HepG2 (cell line): ENCODE measurements around the gene SYTL3. TPM values are rescaled to one million over a fixed set of nuclear protein-coding genes. Genes with fewer than 3 reads are reported as not detected.

Experiments
- ATAC-seq: fragments of 200-7000 bp; cut with Tn5 transposase; 3 replicates; pipeline ENCODE4 v1.9.1; 2020; ENCODE audit warnings: mild to moderate bottlenecking, moderate library complexity
- BruUV-seq: library from RNA; stranded (reverse); fragments of 400-500 nt; replicated peaks from 2 replicates; lab custom pipeline; 2021; lab: Mats Ljungman, UMichigan
- CTCF ChIA-PET: fragments of 300-600 bp; formaldehyde crosslinking; extraction: SDS; loops from one replicate; lab custom pipeline; 2021; ENCODE audit warnings: low total read pairs, inconsistent platforms, low intra/inter-chr PET ratio; lab: Yijun Ruan, JAX
- POLR2A ChIA-PET: fragments of 350-600 bp; sonication (Branson Sonifier 250); formaldehyde crosslinking; loops from one replicate; lab custom pipeline; 2020; ENCODE audit warnings: antibody characterized with exemption, inconsistent platforms; lab: Yijun Ruan, JAX
- DNase-seq: peaks from one replicate; pipeline ENCODE4 v3.0.0-alpha.2; 2015; ENCODE audit warnings: low spot score
- FAIRE-seq: peaks from 3 replicates; lab custom pipeline; 2011; peaks lifted over from hg19 to GRCh38; lab: Jason Lieb, UNC
- H2AFZ ChIP-seq: one replicate; pipeline ENCODE4 v1.6.1; 2011; ENCODE audit warnings: low read length, inconsistent platforms
- H3K27ac ChIP-seq: fragments of 300-600 bp; 3 replicates; pipeline ENCODE4 v1.8.0; 2011; ENCODE audit warnings: mixed run types, mild to moderate bottlenecking, mixed read lengths, low read length, inconsistent platforms; ENCODE audit not compliant: insufficient read depth; ENCODE audit errors: extremely low read length
- H3K27me3 ChIP-seq, 2 experiments: fragments of 200-600 bp in 1 of 2; 2 replicates in 1 of 2; 3 replicates in 1 of 2; pipeline versions ENCODE4 v1.6.0 to v1.8.0; 2011; ENCODE audit warnings: low read length in 2 of 2, mild to moderate bottlenecking in 2 of 2, moderate library complexity in 2 of 2, inconsistent platforms in 1 of 2; ENCODE audit not compliant: insufficient read depth in 2 of 2, control insufficient read depth in 1 of 2
- H3K36me3 ChIP-seq, 2 experiments: fragments of 200-600 bp in 1 of 2; replicated peaks in 1 of 2; 2 replicates in 1 of 2; 3 replicates in 1 of 2; pipeline versions ENCODE4 v1.5.1 to v1.8.0; 2011; ENCODE audit warnings: low read length in 2 of 2, inconsistent platforms in 1 of 2; ENCODE audit not compliant: insufficient read depth in 2 of 2, control insufficient read depth in 1 of 2
- H3K4me1 ChIP-seq: 2 replicates; pipeline ENCODE4 v1.5.1; 2012; ENCODE audit warnings: low read length, inconsistent platforms; ENCODE audit not compliant: insufficient read depth
- H3K4me2 ChIP-seq: 2 replicates; pipeline ENCODE4 v1.6.0; 2011; ENCODE audit warnings: low read depth, low read length, inconsistent platforms
- H3K4me3 ChIP-seq, 3 experiments: fragments of 200-600 bp in 1 of 3; sonication (generic), shearing (Covaris generic) in 1 of 3; replicated peaks in 1 of 3; 2 replicates each; pipeline ENCODE4 v1.5.1; 2011 to 2016; ENCODE audit warnings: low read length in 3 of 3, inconsistent platforms in 2 of 3, low read depth in 2 of 3, mild to moderate bottlenecking in 2 of 3, control low read depth in 1 of 3, mixed read lengths in 1 of 3; ENCODE audit not compliant: insufficient read depth in 1 of 3
- H3K79me2 ChIP-seq: one replicate; pipeline ENCODE4 v1.6.1; 2011; ENCODE audit warnings: low read length, inconsistent platforms; ENCODE audit not compliant: insufficient read depth
- H3K9ac ChIP-seq: 2 replicates; pipeline ENCODE4 v1.6.0; 2011; ENCODE audit warnings: mild to moderate bottlenecking, low read depth, low read length, inconsistent platforms; ENCODE audit not compliant: insufficient read depth
- H3K9me3 ChIP-seq: 2 replicates; pipeline ENCODE4 v1.5.1; 2012; ENCODE audit warnings: mild to moderate bottlenecking, low read length
- H4K20me1 ChIP-seq: 2 replicates; pipeline ENCODE4 v1.6.0; 2011; ENCODE audit warnings: inconsistent platforms, mild to moderate bottlenecking, low read length, moderate library complexity; ENCODE audit not compliant: insufficient read depth
- DR1 ChIP-seq: sonication (generic); formaldehyde crosslinking; IDR thresholded peaks from 2 replicates; pipeline ENCODE4 v1.8.0; 2021; ENCODE audit warnings: mild to moderate bottlenecking, missing genetic modification reagents, inconsistent platforms
- FOXJ3 ChIP-seq: sonication (generic); formaldehyde crosslinking; IDR thresholded peaks from 2 replicates; pipeline ENCODE4 v1.4.0; 2020; ENCODE audit warnings: missing genetic modification reagents, mild to moderate bottlenecking, borderline replicate concordance
- HNRNPH1 ChIP-seq: fragments of 200-400 bp; formaldehyde crosslinking; optimal IDR thresholded peaks from 2 replicates; pipeline ENCODE3; 2017; ENCODE audit warnings: mild to moderate bottlenecking, low read depth, low read length
- SALL1 ChIP-seq: sonication (generic); formaldehyde crosslinking; IDR thresholded peaks from 2 replicates; pipeline ENCODE4 v1.8.0; 2022; ENCODE audit warnings: mild to moderate bottlenecking, missing genetic modification reagents
- TGIF2 ChIP-seq: IDR thresholded peaks from 2 replicates; pipeline ENCODE4 v1.6.1; 2016; ENCODE audit warnings: control low read depth, missing compliant biosample characterization
- THYN1 ChIP-seq: sonication (generic); formaldehyde crosslinking; IDR thresholded peaks from 2 replicates; pipeline ENCODE4 v1.8.1; 2023; ENCODE audit warnings: low read depth, mild to moderate bottlenecking, moderate library complexity, missing genetic modification reagents, borderline replicate concordance
- TSC22D2 ChIP-seq: sonication (generic); formaldehyde crosslinking; IDR thresholded peaks from 2 replicates; pipeline ENCODE4 v1.5.1; 2020; ENCODE audit warnings: missing genetic modification reagents, mild to moderate bottlenecking, borderline replicate concordance
- ZNF362 ChIP-seq: sonication (generic); formaldehyde crosslinking; IDR thresholded peaks from 2 replicates; pipeline ENCODE4 v1.4.0; 2020; ENCODE audit warnings: missing genetic modification reagents, mild to moderate bottlenecking, borderline replicate concordance
- ZNF639 ChIP-seq: conservative IDR thresholded peaks from 2 replicates; pipeline ENCODE4 v1.6.1; 2018; ENCODE audit warnings: missing genetic modification reagents
- ZNF646 ChIP-seq: sonication (generic); formaldehyde crosslinking; IDR thresholded peaks from 2 replicates; pipeline ENCODE4 v1.9.0; 2021; ENCODE audit warnings: mild to moderate bottlenecking, missing genetic modification reagents
- WGBS: methylation state at CpG from one replicate; pipeline ENCODE4 v1.1.6; 2017; ENCODE audit warnings: low lambda C conversion rate; 5-methylcytosine and 5-hydroxymethylcytosine counted together
- in situ Hi-C: cut with HindIII; loops from 2 replicates; pipeline ENCODE4 v1.10.0; 2017; ENCODE audit warnings: low pct_unique_long_range_greater_than_20kb; ENCODE audit not compliant: extremely low pct_ligation_motif_present
- intact Hi-C: fragments of 100-400 bp; cut with micrococcal nuclease; formaldehyde crosslinking; loops from one replicate; pipeline ENCODE4 v1.10.0; 2022; ENCODE audit not compliant: unreplicated experiment
- polyA plus RNA-seq, 8 experiments: library from polyadenylated mRNA; depleted of rRNA in 3 of 8; stranded (reverse) in 7 of 8; unstranded in 1 of 8; fragments of >200 nt; fragmentation: Illumina TruSeq in 4 of 8; extraction: Trizol in 4 of 8; gene quantifications; 2 replicates each; pipeline versions ENCODE4 v1.2.1 to v1.2.3, GENCODE V29; 2011 to 2016; ENCODE audit warnings: low read depth in 4 of 8, missing spikeins in 1 of 8, mixed read lengths in 1 of 8; ENCODE audit not compliant: insufficient read depth in 1 of 8
- total RNA-seq, 5 experiments: library from RNA; depleted of rRNA; stranded (reverse); fragments of >200 nt; fragmentation: Illumina TruSeq; extraction: Trizol; gene quantifications; 2 replicates each; pipeline ENCODE4 v1.2.3, GENCODE V29; 2016; ENCODE audit warnings: low read depth in 1 of 5

SYTL3 gene
- total and polyA plus RNA-seq, 2 of the 13 experiments (the other 11 are each of a cell fraction or from before 2014, with no cell fraction given) = 0.11 to 0.28 TPM

- ChIA-PET POLR2A (no interaction called here), CTCF (no interaction called here)
- Histone ChIP-seq H3K9me3 (no peaks in the 10 kb centered on the region), H3K4me2 (no peak overlapping the region), H3K9ac (no peak overlapping the region), H3K79me2 (no peaks in the 10 kb centered on the region), H2AFZ (no peak overlapping the region), H3K36me3 (peaks cover 42 to 69% of the 10 kb centered on the region in 2 experiments), H3K4me1 (no peaks in the 10 kb centered on the region), H3K4me3 (no peak overlapping the region), H3K27ac (no peak overlapping the region), H4K20me1 (no peaks in the 10 kb centered on the region), H3K27me3 (no peaks in the 10 kb centered on the region)
- DNase-seq = no peak
- no peak for TF ChIP-seq SALL1 (CRISPR knock-in tag)
- no peak for TF ChIP-seq FOXJ3 (CRISPR knock-in tag)
- TF ChIP-seq ZNF639 (CRISPR knock-in tag) = no peak
- TF ChIP-seq THYN1 (CRISPR knock-in tag) = no peak
- 87% methylated on average over 2 of the region's 5 CpGs for WGBS
- no TSS peak for BruUV-seq
- in situ Hi-C loops = no loop called here
- FAIRE-seq = no peak
- intact Hi-C loops = no loop called here
- ATAC-seq = no peak
Measured at GRCh38 chr6:158775832-158776231, 126.0 kb downstream of the SYTL3 start.

- Histone ChIP-seq H3K79me2 (no peaks in the 10 kb centered on the region), H3K9ac (no peak overlapping the region), H4K20me1 (no peaks in the 10 kb centered on the region), H3K4me3 (no peak overlapping the region), H3K4me2 (no peak overlapping the region), H3K27me3 (no peaks in the 10 kb centered on the region), H3K4me1 (no peaks in the 10 kb centered on the region), H3K36me3 (peaks cover 38 to 68% of the 10 kb centered on the region in 2 experiments), H2AFZ (no peak overlapping the region), H3K27ac (no peak overlapping the region), H3K9me3 (no peaks in the 10 kb centered on the region)
- intact Hi-C loops = no loop called here
- BruUV-seq = no TSS peak
- FAIRE-seq = no peak
- WGBS = 92% methylated on average over 2 of the region's 2 CpGs
- DNase-seq = no peak
- CTCF ChIA-PET = no interaction called here
- in situ Hi-C loops = no loop called here
- POLR2A ChIA-PET = no interaction called here
- ATAC-seq = no peak
- TF ChIP-seq HNRNPH1 = no peak
- no peak for TF ChIP-seq ZNF362
- TF ChIP-seq ZNF646 (CRISPR knock-in tag) = no peak
- no peak for TF ChIP-seq TSC22D2 (CRISPR knock-in tag)
- no peak for TF ChIP-seq TGIF2 (CRISPR knock-in tag)
- no peak for TF ChIP-seq DR1
Measured at GRCh38 chr6:158776737-158777136, 126.9 kb downstream of the SYTL3 start.
